Vagina (tissue), 2 donors: ENCODE measurements around the gene TBCEL.

Experiments used
- CTCF ChIP-seq, 3 experiments: fragments of 450-650 bp in 2 of 3; fragments of 200-600 bp in 1 of 3; sonication (generic) in 1 of 3; IDR thresholded peaks; one replicate each; pipeline ENCODE4 v1.5.1; 2017 to 2019; ENCODE audit warnings: antibody characterized with exemption in 3 of 3, mild to moderate bottlenecking in 2 of 3, moderate library complexity in 2 of 3
- POLR2A ChIP-seq, 2 donors: fragments of 450-650 bp; IDR thresholded peaks; one replicate each; pipeline ENCODE4 v1.6.1; 2017; ENCODE audit warnings: antibody characterized with exemption in 2 of 2, mild to moderate bottlenecking in 2 of 2, moderate library complexity in 2 of 2
- POLR2AphosphoS5 ChIP-seq, 2 donors: sonication (generic); formaldehyde crosslinking; IDR thresholded peaks; one replicate each; pipeline ENCODE4 v1.9.0; 2017; ENCODE audit warnings: antibody characterized with exemption in 2 of 2, mild to moderate bottlenecking in 2 of 2, low read depth in 1 of 2; ENCODE audit not compliant: insufficient read depth in 1 of 2

GRCh38 chr11:121119440-121119839 is 95.5 kb downstream of the TBCEL start:
- TF ChIP-seq POLR2A (IDR thresholded peaks at IDR 0.05) (no peak), CTCF (IDR thresholded peaks at IDR 0.05) (no peak), POLR2AphosphoS5 (IDR thresholded peaks at IDR 0.05; ENCODE audit: insufficient read depth in 1 of 2, low read depth in 1 of 2) (no peak)
